Omental fat pad (tissue), 4 donors: Measurements from ENCODE around the gene SHROOM2. TPM values are rescaled to one million over a fixed set of nuclear protein-coding genes. Genes with fewer than 3 reads are reported as not detected.

Experiments used
- ATAC-seq: fragments of 150-250 bp; one replicate; pipeline ENCODE4 v1.9.1; 2016; ENCODE audit warnings: mild to moderate bottlenecking, moderate library complexity; ENCODE audit not compliant: low FRiP score
- DNase-seq: peaks from one replicate; pipeline ENCODE4 v3.0.0-alpha.2; 2019; ENCODE audit warnings: low spot score
- total RNA-seq, 4 donors: library from RNA; depleted of rRNA; stranded (reverse); fragments of >200 nt; gene quantifications; one replicate each; pipeline ENCODE4 v1.1.0, GENCODE V29; 2016
- TF ChIP-seq, protein P1 (sequence below), 3 donors: fragments of 450-650 bp; IDR thresholded peaks; one replicate each; pipeline ENCODE4 v1.5.1; 2016 to 2017; ENCODE audit warnings: antibody characterized with exemption in 3 of 3, mild to moderate bottlenecking in 3 of 3, moderate library complexity in 2 of 3

SHROOM2 gene
- total RNA-seq, 4 donors from 2014 or later: 0.88 to 2.4 (median 2.1) TPM

DNA sequence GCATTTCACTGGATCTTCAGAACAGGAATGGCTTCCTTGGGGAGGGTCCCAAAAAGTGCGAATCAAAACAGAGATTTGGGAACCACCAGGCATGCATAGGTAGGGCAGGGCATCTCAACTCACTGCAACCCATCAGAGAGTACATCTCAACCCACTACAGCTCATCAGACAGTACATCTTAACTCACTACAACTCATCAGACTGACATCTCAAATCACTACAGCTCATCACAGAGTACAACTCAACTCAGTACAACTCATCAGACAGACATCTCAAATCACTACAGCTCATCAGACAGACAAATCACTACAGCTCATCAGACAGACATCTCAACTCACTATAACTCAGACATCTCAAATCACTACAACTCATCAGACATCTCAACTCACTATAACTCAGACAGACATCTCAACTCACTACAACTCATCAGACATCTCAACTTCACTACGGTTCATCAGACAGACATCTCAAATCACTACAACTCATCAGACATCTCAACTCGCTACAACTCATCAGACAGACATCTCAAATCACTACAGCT is 133.5 kb downstream of the SHROOM2 start:
- TF ChIP-seq, protein P1, sequence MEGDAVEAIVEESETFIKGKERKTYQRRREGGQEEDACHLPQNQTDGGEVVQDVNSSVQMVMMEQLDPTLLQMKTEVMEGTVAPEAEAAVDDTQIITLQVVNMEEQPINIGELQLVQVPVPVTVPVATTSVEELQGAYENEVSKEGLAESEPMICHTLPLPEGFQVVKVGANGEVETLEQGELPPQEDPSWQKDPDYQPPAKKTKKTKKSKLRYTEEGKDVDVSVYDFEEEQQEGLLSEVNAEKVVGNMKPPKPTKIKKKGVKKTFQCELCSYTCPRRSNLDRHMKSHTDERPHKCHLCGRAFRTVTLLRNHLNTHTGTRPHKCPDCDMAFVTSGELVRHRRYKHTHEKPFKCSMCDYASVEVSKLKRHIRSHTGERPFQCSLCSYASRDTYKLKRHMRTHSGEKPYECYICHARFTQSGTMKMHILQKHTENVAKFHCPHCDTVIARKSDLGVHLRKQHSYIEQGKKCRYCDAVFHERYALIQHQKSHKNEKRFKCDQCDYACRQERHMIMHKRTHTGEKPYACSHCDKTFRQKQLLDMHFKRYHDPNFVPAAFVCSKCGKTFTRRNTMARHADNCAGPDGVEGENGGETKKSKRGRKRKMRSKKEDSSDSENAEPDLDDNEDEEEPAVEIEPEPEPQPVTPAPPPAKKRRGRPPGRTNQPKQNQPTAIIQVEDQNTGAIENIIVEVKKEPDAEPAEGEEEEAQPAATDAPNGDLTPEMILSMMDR (IDR thresholded peaks at IDR 0.05): no peak
- ATAC-seq (no peak), DNase-seq (no peak)

DNA sequence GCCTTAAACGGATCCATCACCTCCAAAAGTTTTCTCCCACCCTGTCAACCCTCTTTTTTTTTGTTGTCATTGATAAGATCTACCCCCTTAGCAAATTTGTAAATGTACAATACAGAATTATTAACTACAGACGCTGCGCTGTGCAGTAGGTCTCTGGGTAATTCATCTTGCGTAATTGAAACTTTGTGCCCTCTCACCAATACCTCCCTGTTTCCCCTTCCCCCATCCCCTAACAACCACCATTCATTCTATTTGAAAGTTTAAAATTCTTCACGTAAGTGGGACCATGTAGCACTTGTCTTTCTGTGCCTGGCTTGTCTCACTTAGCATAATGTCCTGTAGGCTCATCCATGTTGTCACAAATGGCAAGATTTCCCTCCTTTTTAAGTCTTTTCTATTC is 135.2 kb downstream of the SHROOM2 start:
- ATAC-seq (no peak), DNase-seq (no peak)
- TF ChIP-seq, protein P1 (IDR thresholded peaks at IDR 0.05): no peak

- TF ChIP-seq, protein P1 (IDR thresholded peaks at IDR 0.05): no peak
- no peak for DNase-seq
These were observed 137.1 kb downstream of the SHROOM2 start for GRCh38 chrX:9923357-9923756.

DNA sequence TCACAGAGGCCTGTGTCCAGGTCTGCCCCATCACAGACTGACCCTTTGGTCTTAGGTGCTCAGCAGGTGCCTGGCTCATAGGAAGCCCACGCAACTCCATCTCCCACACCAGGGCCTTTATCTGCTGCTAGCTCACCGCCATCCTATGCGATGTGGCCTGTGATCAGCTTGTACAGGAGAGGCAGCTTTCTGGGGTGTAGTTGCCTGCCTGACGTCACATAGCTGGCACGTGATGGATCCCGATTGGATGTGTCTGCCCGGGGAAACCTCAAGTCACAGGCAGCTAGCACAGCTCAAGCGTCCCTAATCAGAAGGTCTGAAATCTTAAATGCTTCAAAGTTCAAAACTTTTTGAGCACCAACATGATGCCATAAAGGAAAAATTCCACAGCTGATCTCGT is 139.8 kb downstream of the SHROOM2 start:
- TF ChIP-seq, protein P1 (IDR thresholded peaks at IDR 0.05): no peak
- ATAC-seq (no peak), DNase-seq (no peak)

More at GRCh38 chrX:9923357-9923756, 137.1 kb downstream of the SHROOM2 start:
- no peak for ATAC-seq

- no peak for DNase-seq
- TF ChIP-seq, protein P1 (IDR thresholded peaks at IDR 0.05): no peak
- ATAC-seq: no peak
These were observed 141.7 kb downstream of the SHROOM2 start for GRCh38 chrX:9927698-9928482.

DNA sequence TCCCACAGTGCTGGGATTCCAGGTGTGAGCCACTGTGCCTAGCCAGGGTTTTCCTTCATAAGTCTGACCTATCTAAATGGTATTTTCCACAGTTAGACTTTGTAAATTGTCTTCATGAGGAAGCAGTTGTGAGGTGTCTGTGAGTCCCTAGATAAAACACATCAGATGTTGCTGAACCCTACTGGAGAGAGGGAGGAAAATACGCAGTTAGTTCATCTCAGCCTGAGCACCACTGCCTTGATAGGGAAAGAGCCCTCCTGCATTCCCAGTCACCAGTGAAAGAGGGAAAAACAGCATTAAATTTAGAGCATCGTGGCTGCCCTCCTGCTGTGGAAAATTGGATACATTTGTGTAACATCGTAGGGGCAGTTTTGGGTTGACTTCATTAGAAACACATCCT is 149.2 kb downstream of the SHROOM2 start:
- no peak for ATAC-seq
- DNase-seq: no peak
- TF ChIP-seq, protein P1 (IDR thresholded peaks at IDR 0.05): no peak

GRCh38 chrX:9937761-9938160 is 151.5 kb downstream of the SHROOM2 start:
- TF ChIP-seq, protein P1 (IDR thresholded peaks at IDR 0.05): no peak
- ATAC-seq (no peak), DNase-seq (no peak)
